Panc1 (cell line): ENCODE results near the gene RARB. TPM values are rescaled to one million over a fixed set of nuclear protein-coding genes. Genes with fewer than 3 reads are reported as not detected.

ENCODE experiments used
- ATAC-seq: fragments of 200-7000 bp; cut with Tn5 transposase; 2 replicates; pipeline ENCODE4 v1.9.1; 2020; ENCODE audit warnings: mild to moderate bottlenecking, moderate library complexity
- Bru-seq: library from RNA; stranded (reverse); fragments of 400-500 nt; gene quantifications from one replicate; lab custom pipeline; 2021; lab: Mats Ljungman, UMichigan
- BruChase-seq, 2 experiments: library from RNA; stranded (reverse); fragments of 400-500 nt; gene quantifications; one replicate each; lab custom pipeline; 2021; lab: Mats Ljungman, UMichigan
- BruUV-seq: library from RNA; stranded (reverse); fragments of 400-500 nt; replicated peaks from 2 replicates; lab custom pipeline; 2021; lab: Mats Ljungman, UMichigan
- CTCF ChIA-PET: fragments of 300-600 bp; sonication (Branson Sonifier 250); formaldehyde crosslinking; loops from one replicate; lab custom pipeline; 2022; ENCODE audit warnings: antibody characterized with exemption; lab: Charles Lee
- POLR2A ChIA-PET: fragments of 300-600 bp; sonication (Branson Sonifier 250); formaldehyde crosslinking; loops from one replicate; lab custom pipeline; 2022; ENCODE audit warnings: antibody characterized with exemption; lab: Charles Lee
- DNase-seq: peaks from one replicate; pipeline ENCODE4 v3.0.0-alpha.2; 2010; ENCODE audit warnings: low read depth, low spot score
- H3K27ac ChIP-seq: 2 replicates; pipeline ENCODE4 v1.5.1; 2011; ENCODE audit warnings: mild to moderate bottlenecking, low read length, inconsistent platforms
- H3K27me3 ChIP-seq: fragments of 200-500 bp; sonication (Bioruptor generic); 2 replicates; pipeline ENCODE4 v1.6.0; 2014; ENCODE audit warnings: low read length, inconsistent platforms; ENCODE audit not compliant: control insufficient read depth, insufficient read depth
- H3K36me3 ChIP-seq: fragments of 200-500 bp; sonication (Bioruptor generic); 2 replicates; pipeline ENCODE4 v1.5.1; 2014; ENCODE audit warnings: inconsistent platforms, mild to moderate bottlenecking, low read length, moderate library complexity; ENCODE audit not compliant: control insufficient read depth, insufficient read depth
- H3K4me1 ChIP-seq: 2 replicates; pipeline ENCODE4 v1.5.1; 2011; ENCODE audit warnings: inconsistent platforms, mild to moderate bottlenecking, low read length, moderate library complexity; ENCODE audit not compliant: control insufficient read depth, insufficient read depth
- H3K4me3 ChIP-seq, 2 experiments: 2 replicates each; pipeline ENCODE4 v1.5.1; 2011 to 2012; ENCODE audit warnings: low read depth in 2 of 2, low read length in 2 of 2, mild to moderate bottlenecking in 2 of 2, inconsistent platforms in 1 of 2, moderate library complexity in 1 of 2
- H3K9me3 ChIP-seq: fragments of 200-500 bp; sonication (Bioruptor generic); 2 replicates; pipeline ENCODE4 v1.5.1; 2014; ENCODE audit warnings: low read depth, mild to moderate bottlenecking, inconsistent platforms, low read length, moderate library complexity; ENCODE audit not compliant: control insufficient read depth, insufficient read depth
- POLR2AphosphoS5 ChIP-seq: IDR thresholded peaks from 2 replicates; pipeline ENCODE4 v1.6.1; 2012; ENCODE audit warnings: mild to moderate bottlenecking, low read depth, low read length, moderate library complexity
- SIN3A ChIP-seq: IDR thresholded peaks from 2 replicates; pipeline ENCODE4 v1.6.1; 2012; ENCODE audit warnings: low read depth, mild to moderate bottlenecking, low read length, moderate library complexity, borderline replicate concordance; ENCODE audit not compliant: insufficient read depth
- TCF7L2 ChIP-seq: IDR thresholded peaks from 2 replicates; pipeline ENCODE4 v1.6.1; 2011; ENCODE audit warnings: mild to moderate bottlenecking, low read depth, low read length, inconsistent platforms
- in situ Hi-C: cut with HindIII; loops from 2 replicates; pipeline ENCODE4 v1.10.0; 2016; ENCODE audit warnings: low sequenced_read_pairs, low pct_unique_long_range_greater_than_20kb
- intact Hi-C: fragments of 100-400 bp; cut with micrococcal nuclease; formaldehyde crosslinking; loops from one replicate; pipeline ENCODE4 v1.10.0; 2022; ENCODE audit not compliant: unreplicated experiment
- long read RNA-seq: library from polyadenylated mRNA; unstranded; transcript quantifications from one replicate; pipeline ENCODE4 v2.0.0, GENCODE V29; 2021; ENCODE audit not compliant: unreplicated experiment
- polyA plus RNA-seq: library from polyadenylated mRNA; unstranded; fragments of >200 nt; gene quantifications from one replicate; pipeline ENCODE4 v1.2.1, GENCODE V29; 2012; ENCODE audit warnings: missing spikeins; ENCODE audit not compliant: insufficient read length
- total RNA-seq: library from RNA; stranded (reverse); gene quantifications from one replicate; pipeline ENCODE4 v1.2.1, GENCODE V29; 2021; ENCODE audit not compliant: unreplicated experiment
- TF ChIP-seq, protein P1 (sequence below), 2 experiments: IDR thresholded peaks; 2 replicates each; pipeline ENCODE4 v1.6.1; 2011 to 2012; ENCODE audit warnings: low read depth in 2 of 2, control low read depth in 1 of 2, low read length in 1 of 2, mild to moderate bottlenecking in 1 of 2, moderate library complexity in 1 of 2; ENCODE audit not compliant: insufficient read depth in 1 of 2
- TF ChIP-seq, protein P2 (sequence below): fragments of 450-650 bp; IDR thresholded peaks from 2 replicates; pipeline ENCODE4 v1.5.1; 2017; ENCODE audit warnings: mild to moderate bottlenecking

The RARB gene
- total RNA-seq (not detected), Bru-seq, nascent RNA (percentile 6 among the genes with signal in this experiment), BruChase-seq, experiment 1, labeled RNA remaining after a 2-hour chase (percentile 4 among the genes with signal in this experiment), BruChase-seq, experiment 2, labeled RNA remaining after a 6-hour chase (percentile 2 among the genes with signal in this experiment)
- not detected for polyA plus RNA-seq
- long read RNA-seq = 0 reads

DNA sequence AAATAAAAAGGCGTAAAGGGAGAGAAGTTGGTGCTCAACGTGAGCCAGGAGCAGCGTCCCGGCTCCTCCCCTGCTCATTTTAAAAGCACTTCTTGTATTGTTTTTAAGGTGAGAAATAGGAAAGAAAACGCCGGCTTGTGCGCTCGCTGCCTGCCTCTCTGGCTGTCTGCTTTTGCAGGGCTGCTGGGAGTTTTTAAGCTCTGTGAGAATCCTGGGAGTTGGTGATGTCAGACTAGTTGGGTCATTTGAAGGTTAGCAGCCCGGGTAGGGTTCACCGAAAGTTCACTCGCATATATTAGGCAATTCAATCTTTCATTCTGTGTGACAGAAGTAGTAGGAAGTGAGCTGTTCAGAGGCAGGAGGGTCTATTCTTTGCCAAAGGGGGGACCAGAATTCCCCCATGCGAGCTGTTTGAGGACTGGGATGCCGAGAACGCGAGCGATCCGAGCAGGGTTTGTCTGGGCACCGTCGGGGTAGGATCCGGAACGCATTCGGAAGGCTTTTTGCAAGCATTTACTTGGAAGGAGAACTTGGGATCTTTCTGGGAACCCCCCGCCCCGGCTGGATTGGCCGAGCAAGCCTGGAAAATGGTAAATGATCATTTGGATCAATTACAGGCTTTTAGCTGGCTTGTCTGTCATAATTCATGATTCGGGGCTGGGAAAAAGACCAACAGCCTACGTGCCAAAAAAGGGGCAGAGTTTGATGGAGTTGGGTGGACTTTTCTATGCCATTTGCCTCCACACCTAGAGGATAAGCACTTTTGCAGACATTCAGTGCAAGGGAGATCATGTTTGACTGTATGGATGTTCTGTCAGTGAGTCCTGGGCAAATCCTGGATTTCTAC, at the start of gene RARB:
TSS of gene RARB (plus strand) at position 322 of the 847 bp plus-strand sequence. CDS start at position 791, 469 bp downstream.
- ChIA-PET CTCF (interaction anchor here (0.6 kb wide), 1 partner anchor 1025 kb away, joined by 3 read pairs; no protein-coding TSS in a partner anchor), POLR2A (no interaction called here)
- H3K4me3 ChIP-seq = peak within 1 kb of the TSS; percentile 42 to 51
- ATAC-seq = peak; percentile 62
- no peaks in the 10 kb centered on the region for H3K36me3 ChIP-seq
- no peak for TF ChIP-seq POLR2AphosphoS5
- TF ChIP-seq, protein P1, sequence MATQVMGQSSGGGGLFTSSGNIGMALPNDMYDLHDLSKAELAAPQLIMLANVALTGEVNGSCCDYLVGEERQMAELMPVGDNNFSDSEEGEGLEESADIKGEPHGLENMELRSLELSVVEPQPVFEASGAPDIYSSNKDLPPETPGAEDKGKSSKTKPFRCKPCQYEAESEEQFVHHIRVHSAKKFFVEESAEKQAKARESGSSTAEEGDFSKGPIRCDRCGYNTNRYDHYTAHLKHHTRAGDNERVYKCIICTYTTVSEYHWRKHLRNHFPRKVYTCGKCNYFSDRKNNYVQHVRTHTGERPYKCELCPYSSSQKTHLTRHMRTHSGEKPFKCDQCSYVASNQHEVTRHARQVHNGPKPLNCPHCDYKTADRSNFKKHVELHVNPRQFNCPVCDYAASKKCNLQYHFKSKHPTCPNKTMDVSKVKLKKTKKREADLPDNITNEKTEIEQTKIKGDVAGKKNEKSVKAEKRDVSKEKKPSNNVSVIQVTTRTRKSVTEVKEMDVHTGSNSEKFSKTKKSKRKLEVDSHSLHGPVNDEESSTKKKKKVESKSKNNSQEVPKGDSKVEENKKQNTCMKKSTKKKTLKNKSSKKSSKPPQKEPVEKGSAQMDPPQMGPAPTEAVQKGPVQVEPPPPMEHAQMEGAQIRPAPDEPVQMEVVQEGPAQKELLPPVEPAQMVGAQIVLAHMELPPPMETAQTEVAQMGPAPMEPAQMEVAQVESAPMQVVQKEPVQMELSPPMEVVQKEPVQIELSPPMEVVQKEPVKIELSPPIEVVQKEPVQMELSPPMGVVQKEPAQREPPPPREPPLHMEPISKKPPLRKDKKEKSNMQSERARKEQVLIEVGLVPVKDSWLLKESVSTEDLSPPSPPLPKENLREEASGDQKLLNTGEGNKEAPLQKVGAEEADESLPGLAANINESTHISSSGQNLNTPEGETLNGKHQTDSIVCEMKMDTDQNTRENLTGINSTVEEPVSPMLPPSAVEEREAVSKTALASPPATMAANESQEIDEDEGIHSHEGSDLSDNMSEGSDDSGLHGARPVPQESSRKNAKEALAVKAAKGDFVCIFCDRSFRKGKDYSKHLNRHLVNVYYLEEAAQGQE (IDR thresholded peaks at IDR 0.05; ENCODE audit: insufficient read depth in 1 of 2, low read depth in 2 of 2, low read length in 1 of 2) = no peak
- TF ChIP-seq SIN3A = no peak
- TF ChIP-seq, protein P2, sequence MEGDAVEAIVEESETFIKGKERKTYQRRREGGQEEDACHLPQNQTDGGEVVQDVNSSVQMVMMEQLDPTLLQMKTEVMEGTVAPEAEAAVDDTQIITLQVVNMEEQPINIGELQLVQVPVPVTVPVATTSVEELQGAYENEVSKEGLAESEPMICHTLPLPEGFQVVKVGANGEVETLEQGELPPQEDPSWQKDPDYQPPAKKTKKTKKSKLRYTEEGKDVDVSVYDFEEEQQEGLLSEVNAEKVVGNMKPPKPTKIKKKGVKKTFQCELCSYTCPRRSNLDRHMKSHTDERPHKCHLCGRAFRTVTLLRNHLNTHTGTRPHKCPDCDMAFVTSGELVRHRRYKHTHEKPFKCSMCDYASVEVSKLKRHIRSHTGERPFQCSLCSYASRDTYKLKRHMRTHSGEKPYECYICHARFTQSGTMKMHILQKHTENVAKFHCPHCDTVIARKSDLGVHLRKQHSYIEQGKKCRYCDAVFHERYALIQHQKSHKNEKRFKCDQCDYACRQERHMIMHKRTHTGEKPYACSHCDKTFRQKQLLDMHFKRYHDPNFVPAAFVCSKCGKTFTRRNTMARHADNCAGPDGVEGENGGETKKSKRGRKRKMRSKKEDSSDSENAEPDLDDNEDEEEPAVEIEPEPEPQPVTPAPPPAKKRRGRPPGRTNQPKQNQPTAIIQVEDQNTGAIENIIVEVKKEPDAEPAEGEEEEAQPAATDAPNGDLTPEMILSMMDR = no peak
- TF ChIP-seq TCF7L2 = no peak
- H3K9me3 ChIP-seq = no peaks in the 10 kb centered on the region
- H3K27ac ChIP-seq = no peak within 1 kb of the TSS
- peaks cover 8% of the 10 kb centered on the region; the same call in 1 of the 2 replicates for H3K27me3 ChIP-seq
- intact Hi-C loops (no loop called here), in situ Hi-C loops (no loop called here)
- no TSS peak for BruUV-seq
- H3K4me1 ChIP-seq = no peaks in the 10 kb centered on the region
- no peak for DNase-seq

DNA sequence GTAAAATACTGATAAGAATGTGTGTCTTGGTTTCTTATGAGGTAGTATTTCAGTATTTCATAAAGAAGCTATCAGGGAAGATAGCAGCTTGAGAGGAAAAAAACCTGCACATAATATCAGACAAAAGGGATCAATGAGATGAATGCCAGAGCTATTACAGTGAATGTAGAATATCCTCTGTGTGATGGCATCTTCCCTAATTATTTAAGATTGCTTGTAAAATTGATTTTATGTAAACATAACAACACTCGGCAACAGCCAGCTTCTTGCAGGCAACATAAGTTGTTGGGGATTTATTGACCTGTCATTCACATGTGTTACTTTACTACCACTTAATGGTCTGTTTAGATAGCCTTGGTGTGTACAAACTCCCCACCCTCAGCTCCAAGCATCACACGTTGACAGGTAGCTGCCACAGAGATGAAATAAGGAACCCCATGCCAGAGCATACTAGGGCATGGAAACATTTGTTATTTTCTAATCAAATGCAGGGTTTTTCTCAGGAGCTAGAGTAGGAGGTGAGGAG, 49.2 kb upstream of the RARB start:
- POLR2A ChIA-PET = no interaction called here
- no peaks in the 10 kb centered on the region for H3K27me3 ChIP-seq
- no TSS peak for BruUV-seq

More for the DNA sequence above, 49.2 kb upstream of the RARB start:
- intact Hi-C loops = no loop called here
- no peak overlapping the region for H3K4me3 ChIP-seq
- CTCF ChIA-PET = interaction anchor here (0.7 kb wide), 1 partner anchor 605 kb away, joined by 4 read pairs; no protein-coding TSS in a partner anchor
- DNase-seq = no peak
- no peak for ATAC-seq
- no peak overlapping the region for H3K27ac ChIP-seq
- H3K36me3 ChIP-seq = no peaks in the 10 kb centered on the region
- H3K9me3 ChIP-seq = no peaks in the 10 kb centered on the region
- no peaks in the 10 kb centered on the region for H3K4me1 ChIP-seq
- in situ Hi-C loops = no loop called here
- no peak for TF ChIP-seq POLR2AphosphoS5
- TF ChIP-seq, protein P2 = no peak
- TF ChIP-seq TCF7L2 = no peak
